NCI-H128 (cell line): ENCODE results near the gene SCAF1.
A peak's percentile ranks its signal among the peaks of the same experiment; 100 is the strongest.

Experiments used
- DNase-seq: peaks from one replicate; lab custom pipeline; 2025; ENCODE audit not compliant: unreplicated experiment; lab: John Stamatoyannopoulos, UW

The SCAF1 gene

GRCh38 chr19:49684251-49684982, 42.4 kb downstream of the SCAF1 start:
- no peak for DNase-seq

- no peak for DNase-seq
Observed at GRCh38 chr19:49684983-49685553, 43.1 kb downstream of the SCAF1 start.

- DNase-seq: no peak
Observed at GRCh38 chr19:49685845-49686332, 43.9 kb downstream of the SCAF1 start.

- DNase-seq: no peak
Observed at GRCh38 chr19:49686503-49687088, 44.6 kb downstream of the SCAF1 start.

- DNase-seq: no peak
Observed at GRCh38 chr19:49687150-49687549, 45.1 kb downstream of the SCAF1 start.

- DNase-seq: no peak
Observed at GRCh38 chr19:49687566-49688316, 45.7 kb downstream of the SCAF1 start.

GRCh38 chr19:49688531-49689132, 46.6 kb downstream of the SCAF1 start:
- DNase-seq: no peak

- DNase-seq: peak; percentile 66
Observed at GRCh38 chr19:49689133-49690078, 47.4 kb downstream of the SCAF1 start, which contains the start of gene ADM5. Gene ADM5, plus strand, starts transcription at chr19:49689594. Its CDS starts 244 bp downstream, at chr19:49689838.

GRCh38 chr19:49690079-49690655, 48.2 kb downstream of the SCAF1 start:
- DNase-seq: no peak

GRCh38 chr19:49690656-49691242, 48.7 kb downstream of the SCAF1 start, which contains the start of gene CPT1C:
Gene CPT1C, plus strand, starts transcription at chr19:49691116. Its CDS starts 1,137 bp downstream, at chr19:49692253.
- DNase-seq: peak; percentile 87

GRCh38 chr19:49691243-49692146, 49.5 kb downstream of the SCAF1 start:
- peak; percentile 66 for DNase-seq

GRCh38 chr19:49692147-49692506, 50.1 kb downstream of the SCAF1 start:
- DNase-seq: no peak

GRCh38 chr19:49696115-49696514, 54.1 kb downstream of the SCAF1 start:
- DNase-seq: no peak

- no peak for DNase-seq
Observed at GRCh38 chr19:49696865-49697264, 54.9 kb downstream of the SCAF1 start.

- no peak for DNase-seq
Observed at GRCh38 chr19:49699364-49699763, 57.4 kb downstream of the SCAF1 start.

- DNase-seq: no peak
Observed at GRCh38 chr19:49700563-49700962, 58.6 kb downstream of the SCAF1 start.

- DNase-seq: no peak
Observed at GRCh38 chr19:49701271-49701786, 59.3 kb downstream of the SCAF1 start.
